ENCODE data around the gene RNF182. TPM values are rescaled to one million over a fixed set of nuclear protein-coding genes. Genes with fewer than 3 reads are reported as not detected.

RNF182 gene
- total and polyA plus RNA-seq, 9 of the 15 experiments (the other 6 are each of a cell fraction or from before 2014, with no cell fraction given), result 12.8 to 22.8 (median 17.5) TPM

DNA sequence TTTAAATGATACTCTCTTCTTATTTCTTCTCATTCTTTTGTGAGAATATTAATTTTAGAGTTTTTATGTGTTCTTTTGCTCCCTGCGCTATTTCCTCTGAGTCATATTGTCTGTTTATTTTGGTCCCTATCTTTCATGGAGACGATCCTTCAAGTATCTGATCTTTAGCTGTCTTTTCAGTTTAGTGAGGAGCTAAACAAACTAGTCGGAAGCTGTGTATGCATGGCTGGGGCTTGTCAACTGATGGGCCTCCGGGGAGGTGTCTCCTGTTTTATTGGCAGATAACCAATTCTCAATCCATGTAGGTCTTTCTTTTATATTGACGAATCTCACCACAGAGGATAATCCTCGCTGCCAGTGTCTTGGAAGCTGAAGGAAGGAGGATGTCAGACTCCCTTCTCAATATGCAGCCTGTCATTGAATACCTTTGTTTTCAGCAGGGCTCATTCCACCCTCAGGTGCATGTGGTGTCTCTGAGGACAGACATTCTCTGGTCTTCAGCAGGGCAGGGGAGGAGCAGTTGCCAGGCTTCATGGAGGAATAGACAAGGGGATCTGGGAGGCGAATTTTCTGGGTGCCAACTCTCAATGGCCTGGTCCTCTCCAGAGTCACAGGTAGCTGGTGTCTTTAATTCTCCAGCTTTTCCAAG, 64.9 kb downstream of the RNF182 start (continued):
- TF ChIP-seq, protein P1, sequence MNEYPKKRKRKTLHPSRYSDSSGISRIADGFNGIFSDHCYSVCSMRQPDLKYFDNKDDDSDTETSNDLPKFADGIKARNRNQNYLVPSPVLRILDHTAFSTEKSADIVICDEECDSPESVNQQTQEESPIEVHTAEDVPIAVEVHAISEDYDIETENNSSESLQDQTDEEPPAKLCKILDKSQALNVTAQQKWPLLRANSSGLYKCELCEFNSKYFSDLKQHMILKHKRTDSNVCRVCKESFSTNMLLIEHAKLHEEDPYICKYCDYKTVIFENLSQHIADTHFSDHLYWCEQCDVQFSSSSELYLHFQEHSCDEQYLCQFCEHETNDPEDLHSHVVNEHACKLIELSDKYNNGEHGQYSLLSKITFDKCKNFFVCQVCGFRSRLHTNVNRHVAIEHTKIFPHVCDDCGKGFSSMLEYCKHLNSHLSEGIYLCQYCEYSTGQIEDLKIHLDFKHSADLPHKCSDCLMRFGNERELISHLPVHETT (CRISPR knock-in tag; conservative IDR thresholded peaks at IDR 0.05 in 1 of 2, IDR thresholded peaks at IDR 0.05 in 1 of 2), result peak in 1 of 2 experiments; percentile 33; a peak in 1 of 4 replicates
- peak; percentile 53 for TF ChIP-seq NFIC (IDR thresholded peaks at IDR 0.05)
- no peak for TF ChIP-seq OTX1 (CRISPR knock-in tag; IDR thresholded peaks at IDR 0.05)
- TF ChIP-seq DDX20 (tag; IDR thresholded peaks at IDR 0.05; ENCODE audit: low read depth), result no peak
- no peak for TF ChIP-seq NR2C2 (CRISPR knock-in tag; IDR thresholded peaks at IDR 0.05)
- 0 out of 2 replicates have a peak, but pooled peaks have one; percentile 13 for TF ChIP-seq NR2C2 (tag; IDR thresholded peaks at IDR 0.05)
- TF ChIP-seq TARDBP (IDR thresholded peaks at IDR 0.05), result no peak
- TF ChIP-seq LEF1 (IDR thresholded peaks at IDR 0.05), result 0 out of 2 replicates have a peak, but pooled peaks have one; percentile 23
- peak; percentile 27 to 57; a peak in 1 of 4 replicates for TF ChIP-seq FOXK2 (conservative IDR thresholded peaks at IDR 0.05 in 1 of 2, IDR thresholded peaks at IDR 0.05 in 1 of 2; ENCODE audit: low read depth in 2 of 2)
- TF ChIP-seq LCOR (CRISPR knock-in tag; IDR thresholded peaks at IDR 0.05), result peak; percentile 57; the same call in 1 of the 2 replicates
- no peak for TF ChIP-seq KDM1A (IDR thresholded peaks at IDR 0.05)
- TF ChIP-seq, protein P2, sequence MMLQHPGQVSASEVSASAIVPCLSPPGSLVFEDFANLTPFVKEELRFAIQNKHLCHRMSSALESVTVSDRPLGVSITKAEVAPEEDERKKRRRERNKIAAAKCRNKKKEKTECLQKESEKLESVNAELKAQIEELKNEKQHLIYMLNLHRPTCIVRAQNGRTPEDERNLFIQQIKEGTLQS (IDR thresholded peaks at IDR 0.05), result peak; percentile 64; the same call in 1 of the 2 replicates
- TF ChIP-seq, protein P2 (CRISPR knock-in tag; conservative IDR thresholded peaks at IDR 0.05), result no peak
- 0 out of 2 replicates have a peak, but pooled peaks have one; percentile 18 for TF ChIP-seq TCF3 (CRISPR knock-in tag; IDR thresholded peaks at IDR 0.05)
- no peak for TF ChIP-seq POLR2A (conservative IDR thresholded peaks at IDR 0.05)
- TF ChIP-seq, protein P3, sequence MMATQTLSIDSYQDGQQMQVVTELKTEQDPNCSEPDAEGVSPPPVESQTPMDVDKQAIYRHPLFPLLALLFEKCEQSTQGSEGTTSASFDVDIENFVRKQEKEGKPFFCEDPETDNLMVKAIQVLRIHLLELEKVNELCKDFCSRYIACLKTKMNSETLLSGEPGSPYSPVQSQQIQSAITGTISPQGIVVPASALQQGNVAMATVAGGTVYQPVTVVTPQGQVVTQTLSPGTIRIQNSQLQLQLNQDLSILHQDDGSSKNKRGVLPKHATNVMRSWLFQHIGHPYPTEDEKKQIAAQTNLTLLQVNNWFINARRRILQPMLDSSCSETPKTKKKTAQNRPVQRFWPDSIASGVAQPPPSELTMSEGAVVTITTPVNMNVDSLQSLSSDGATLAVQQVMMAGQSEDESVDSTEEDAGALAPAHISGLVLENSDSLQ (IDR thresholded peaks at IDR 0.05), result peak; percentile 58
- 0 out of 2 replicates have a peak, but pooled peaks have one; percentile 43 for TF ChIP-seq MEF2D (tag; conservative IDR thresholded peaks at IDR 0.05; ENCODE audit: low read depth)
- peak; percentile 94 for TF ChIP-seq HMBOX1 (IDR thresholded peaks at IDR 0.05)
- peak; percentile 87 for TF ChIP-seq SMARCE1 (IDR thresholded peaks at IDR 0.05)
- 0 out of 4 replicates have a peak, but pooled peaks of 1 of the 2 experiments have one; percentile 32 for TF ChIP-seq RCOR1 (IDR thresholded peaks at IDR 0.05; ENCODE audit: borderline replicate concordance in 1 of 2, low read depth in 2 of 2, low read length in 2 of 2)
- TF ChIP-seq SMAD3 (CRISPR knock-in tag; conservative IDR thresholded peaks at IDR 0.05), result no peak
- peak; percentile 34; the same call in 1 of the 2 replicates for TF ChIP-seq ZKSCAN8 (CRISPR knock-in tag; IDR thresholded peaks at IDR 0.05)
- TF ChIP-seq TRIM28 (IDR thresholded peaks at IDR 0.05), result no peak
- TF ChIP-seq, protein P4, sequence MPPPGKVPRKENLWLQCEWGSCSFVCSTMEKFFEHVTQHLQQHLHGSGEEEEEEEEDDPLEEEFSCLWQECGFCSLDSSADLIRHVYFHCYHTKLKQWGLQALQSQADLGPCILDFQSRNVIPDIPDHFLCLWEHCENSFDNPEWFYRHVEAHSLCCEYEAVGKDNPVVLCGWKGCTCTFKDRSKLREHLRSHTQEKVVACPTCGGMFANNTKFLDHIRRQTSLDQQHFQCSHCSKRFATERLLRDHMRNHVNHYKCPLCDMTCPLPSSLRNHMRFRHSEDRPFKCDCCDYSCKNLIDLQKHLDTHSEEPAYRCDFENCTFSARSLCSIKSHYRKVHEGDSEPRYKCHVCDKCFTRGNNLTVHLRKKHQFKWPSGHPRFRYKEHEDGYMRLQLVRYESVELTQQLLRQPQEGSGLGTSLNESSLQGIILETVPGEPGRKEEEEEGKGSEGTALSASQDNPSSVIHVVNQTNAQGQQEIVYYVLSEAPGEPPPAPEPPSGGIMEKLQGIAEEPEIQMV (tag; conservative IDR thresholded peaks at IDR 0.05; ENCODE audit: low read depth), result 0 out of 2 replicates have a peak, but pooled peaks have one; percentile 7
